Vagina (tissue), 2 donors: ENCODE measurements around the gene RTCB.

Experiments
- CTCF ChIP-seq, 3 experiments: fragments of 450-650 bp in 2 of 3; fragments of 200-600 bp in 1 of 3; sonication (generic) in 1 of 3; IDR thresholded peaks; one replicate each; pipeline ENCODE4 v1.5.1; 2017 to 2019; ENCODE audit warnings: antibody characterized with exemption in 3 of 3, mild to moderate bottlenecking in 2 of 3, moderate library complexity in 2 of 3
- POLR2A ChIP-seq, 2 donors: fragments of 450-650 bp; IDR thresholded peaks; one replicate each; pipeline ENCODE4 v1.6.1; 2017; ENCODE audit warnings: antibody characterized with exemption in 2 of 2, mild to moderate bottlenecking in 2 of 2, moderate library complexity in 2 of 2

- no peak for TF ChIP-seq CTCF (IDR thresholded peaks at IDR 0.05)
- no peak for TF ChIP-seq POLR2A (IDR thresholded peaks at IDR 0.05)
Measured at GRCh38 chr22:32354360-32355351, 57.4 kb downstream of the RTCB start.
